GM23338 (cell line): ENCODE results near the gene CLEC14A. TPM values are rescaled to one million over a fixed set of nuclear protein-coding genes. Genes with fewer than 3 reads are reported as not detected.

ENCODE experiments used
- ATAC-seq: fragments of 200-7000 bp; cut with Tn5 transposase; 3 replicates; pipeline ENCODE4 v1.9.1; 2020
- DNase-seq: peaks from one replicate; pipeline ENCODE4 v3.0.0-alpha.2; 2015; ENCODE audit warnings: low spot score
- H2AFZ ChIP-seq: fragments of 200-600 bp; sonication (generic); 2 replicates; pipeline ENCODE4 v1.8.0; 2016; ENCODE audit warnings: antibody characterized with exemption, mild to moderate bottlenecking, moderate library complexity
- H3F3A ChIP-seq: fragments of 200-600 bp; sonication (generic); replicated peaks from 2 replicates; pipeline ENCODE4 v1.8.0; 2017; ENCODE audit warnings: antibody characterized with exemption, mixed run types, low read depth
- H3K27ac ChIP-seq: fragments of 200-600 bp; sonication (generic); 2 replicates; pipeline ENCODE4 v1.6.1; 2016; ENCODE audit warnings: low read depth
- H3K27me3 ChIP-seq: fragments of 200-600 bp; sonication (generic); 2 replicates; pipeline ENCODE4 v1.8.0; 2016; ENCODE audit warnings: mild to moderate bottlenecking, mixed run types, moderate library complexity; ENCODE audit not compliant: insufficient read depth
- H3K36me3 ChIP-seq: fragments of 200-600 bp; sonication (generic); 2 replicates; pipeline ENCODE4 v1.8.0; 2016; ENCODE audit warnings: mild to moderate bottlenecking; ENCODE audit not compliant: insufficient read depth
- H3K4me1 ChIP-seq: fragments of 200-600 bp; sonication (generic); 2 replicates; pipeline ENCODE4 v1.8.0; 2016; ENCODE audit warnings: mild to moderate bottlenecking, moderate library complexity; ENCODE audit not compliant: insufficient read depth
- H3K4me2 ChIP-seq: fragments of 200-600 bp; sonication (generic); 2 replicates; pipeline ENCODE4 v1.7.1; 2017; ENCODE audit warnings: mixed run types
- H3K4me3 ChIP-seq: fragments of 200-600 bp; sonication (generic); 2 replicates; pipeline ENCODE4 v1.6.1; 2016; ENCODE audit warnings: mixed run types
- H3K79me2 ChIP-seq: fragments of 200-600 bp; sonication (generic); replicated peaks from 2 replicates; pipeline ENCODE4 v1.8.0; 2017; ENCODE audit warnings: mild to moderate bottlenecking; ENCODE audit not compliant: insufficient read depth
- H3K9me2 ChIP-seq: fragments of 200-600 bp; sonication (generic); 2 replicates; pipeline ENCODE4 v1.8.0; 2017; ENCODE audit not compliant: insufficient read depth
- H4K20me1 ChIP-seq: fragments of 200-600 bp; sonication (generic); replicated peaks from 2 replicates; pipeline ENCODE4 v1.8.0; 2017; ENCODE audit warnings: mild to moderate bottlenecking; ENCODE audit not compliant: insufficient read depth
- H3K27ac Mint-ChIP-seq: 2 replicates; pipeline ENCODE4 v1.8.0; 2020; ENCODE audit warnings: inconsistent platforms, mild to moderate bottlenecking, moderate library complexity, mixed read lengths
- H3K27me3 Mint-ChIP-seq: 3 replicates; pipeline ENCODE4 v1.8.0; 2022; ENCODE audit warnings: low read depth, mild to moderate bottlenecking, moderate library complexity, mixed read lengths, inconsistent platforms; ENCODE audit not compliant: insufficient read depth, poor library complexity
- H3K36me3 Mint-ChIP-seq: 3 replicates; pipeline ENCODE4 v1.8.0; 2021; ENCODE audit warnings: low read depth, mild to moderate bottlenecking, inconsistent platforms, moderate library complexity, mixed read lengths
- H3K4me1 Mint-ChIP-seq: 3 replicates; pipeline ENCODE4 v1.8.0; 2020; ENCODE audit warnings: mild to moderate bottlenecking, inconsistent platforms, mixed read lengths
- H3K4me3 Mint-ChIP-seq: 3 replicates; pipeline ENCODE4 v1.8.0; 2021; ENCODE audit warnings: moderate library complexity, mild to moderate bottlenecking, inconsistent platforms, mixed read lengths
- H3K9me3 Mint-ChIP-seq: 3 replicates; pipeline ENCODE4 v1.8.0; 2020; ENCODE audit warnings: moderate library complexity, mild to moderate bottlenecking, inconsistent platforms, mixed read lengths
- CREB1 ChIP-seq: fragments of 250-450 bp; sonication (Bioruptor Pico); IDR thresholded peaks from 2 replicates; pipeline ENCODE4 v1.5.0; 2020; ENCODE audit warnings: low read depth, mild to moderate bottlenecking, moderate library complexity
- EZH2 ChIP-seq: fragments of 200-600 bp; sonication (generic); IDR thresholded peaks from one replicate; pipeline ENCODE4 v1.8.0; 2017; ENCODE audit warnings: antibody characterized with exemption, mild to moderate bottlenecking, low read depth; ENCODE audit not compliant: unreplicated experiment
- JUNB ChIP-seq: IDR thresholded peaks from one replicate; pipeline ENCODE4 v1.6.1; 2016; ENCODE audit warnings: antibody characterized with exemption; ENCODE audit not compliant: unreplicated experiment
- NANOG ChIP-seq: IDR thresholded peaks from 2 replicates; pipeline ENCODE4 v1.6.1; 2016; ENCODE audit warnings: antibody characterized with exemption, borderline replicate concordance
- POLR2AphosphoS5 ChIP-seq: IDR thresholded peaks from 2 replicates; pipeline ENCODE4 v1.6.1; 2016; ENCODE audit warnings: antibody characterized with exemption, low read depth
- STAT1 ChIP-seq: IDR thresholded peaks from one replicate; pipeline ENCODE4 v1.6.1; 2016; ENCODE audit warnings: antibody characterized with exemption; ENCODE audit not compliant: unreplicated experiment
- ZNF114 ChIP-seq: fragments of 250-450 bp; sonication (Bioruptor Pico); IDR thresholded peaks from 2 replicates; pipeline ENCODE4 v1.5.0; 2020; ENCODE audit warnings: mild to moderate bottlenecking, moderate library complexity
- polyA plus RNA-seq: library from polyadenylated mRNA; unstranded; fragments of >200 nt; fragmentation: Nextera tagmentation; extraction: Ambion mirVana; gene quantifications from 2 replicates; pipeline ENCODE4 v1.2.1, GENCODE V29; 2016
- total RNA-seq: library from RNA; depleted of rRNA; stranded (reverse); fragments of >200 nt; shearing (Covaris generic); gene quantifications from 2 replicates; pipeline ENCODE4 v1.2.3, GENCODE V29; 2014
- TF ChIP-seq, protein P1 (sequence below): fragments of 250-450 bp; sonication (Bioruptor Pico); IDR thresholded peaks from 2 replicates; pipeline ENCODE4 v1.5.0; 2020; ENCODE audit warnings: mild to moderate bottlenecking, moderate library complexity

Gene CLEC14A
- total and polyA plus RNA-seq, 2 experiments from 2014 or later = not detected

DNA sequence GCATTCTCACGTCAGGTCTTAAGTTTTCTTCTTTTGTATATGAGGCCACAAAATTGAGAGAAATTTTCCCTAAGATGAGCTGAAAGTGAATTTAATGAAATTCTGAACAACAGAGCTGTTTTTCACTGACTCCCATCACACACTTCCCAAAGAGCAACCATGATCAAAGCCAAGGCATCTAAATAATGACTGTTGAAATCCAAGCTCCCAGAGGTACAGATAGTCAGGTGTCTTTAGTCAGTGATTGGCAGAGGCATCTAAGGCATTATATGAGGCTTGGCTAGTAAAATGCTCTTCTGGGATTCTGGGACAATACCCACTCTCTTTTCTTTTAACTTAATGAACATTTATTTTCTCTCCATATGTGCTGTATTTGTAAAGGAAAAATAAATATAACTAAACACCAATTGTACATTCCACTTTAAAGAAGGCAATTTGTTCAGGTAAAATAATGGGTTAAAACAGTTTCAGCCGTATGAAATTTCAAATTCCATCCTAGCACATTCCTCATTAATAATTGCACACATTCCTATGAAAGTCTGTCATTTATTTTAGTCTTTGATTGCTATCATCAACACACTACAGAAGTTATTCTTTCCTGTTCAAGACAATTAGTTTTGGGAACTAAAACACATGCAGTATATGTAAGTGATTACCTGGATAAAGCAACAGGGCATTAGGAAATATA, 49.1 kb downstream of the CLEC14A start:
- peaks cover 26% of the 10 kb centered on the region for H3K9me3 Mint-ChIP-seq
- H3K4me1 ChIP-seq = peaks cover 26% of the 10 kb centered on the region
- H3K4me2 ChIP-seq = 0 out of 2 replicates have a peak overlapping the region, but pooled peaks have one; percentile 79
- H4K20me1 ChIP-seq = no peaks in the 10 kb centered on the region; the same call in 1 of the 2 replicates
- H3K27ac Mint-ChIP-seq = no peak overlapping the region
- peaks cover 43% of the 10 kb centered on the region for H3K4me1 Mint-ChIP-seq
- peaks cover 87% of the 10 kb centered on the region for H3K27me3 Mint-ChIP-seq
- ATAC-seq (no peak), DNase-seq (peak; percentile 17)
- no peak for TF ChIP-seq CREB1
- TF ChIP-seq EZH2 = no peak
- TF ChIP-seq ZNF114 = no peak
- TF ChIP-seq POLR2AphosphoS5 = no peak
- no peak for TF ChIP-seq JUNB
- TF ChIP-seq NANOG = no peak
- TF ChIP-seq STAT1 = no peak
- TF ChIP-seq, protein P1, sequence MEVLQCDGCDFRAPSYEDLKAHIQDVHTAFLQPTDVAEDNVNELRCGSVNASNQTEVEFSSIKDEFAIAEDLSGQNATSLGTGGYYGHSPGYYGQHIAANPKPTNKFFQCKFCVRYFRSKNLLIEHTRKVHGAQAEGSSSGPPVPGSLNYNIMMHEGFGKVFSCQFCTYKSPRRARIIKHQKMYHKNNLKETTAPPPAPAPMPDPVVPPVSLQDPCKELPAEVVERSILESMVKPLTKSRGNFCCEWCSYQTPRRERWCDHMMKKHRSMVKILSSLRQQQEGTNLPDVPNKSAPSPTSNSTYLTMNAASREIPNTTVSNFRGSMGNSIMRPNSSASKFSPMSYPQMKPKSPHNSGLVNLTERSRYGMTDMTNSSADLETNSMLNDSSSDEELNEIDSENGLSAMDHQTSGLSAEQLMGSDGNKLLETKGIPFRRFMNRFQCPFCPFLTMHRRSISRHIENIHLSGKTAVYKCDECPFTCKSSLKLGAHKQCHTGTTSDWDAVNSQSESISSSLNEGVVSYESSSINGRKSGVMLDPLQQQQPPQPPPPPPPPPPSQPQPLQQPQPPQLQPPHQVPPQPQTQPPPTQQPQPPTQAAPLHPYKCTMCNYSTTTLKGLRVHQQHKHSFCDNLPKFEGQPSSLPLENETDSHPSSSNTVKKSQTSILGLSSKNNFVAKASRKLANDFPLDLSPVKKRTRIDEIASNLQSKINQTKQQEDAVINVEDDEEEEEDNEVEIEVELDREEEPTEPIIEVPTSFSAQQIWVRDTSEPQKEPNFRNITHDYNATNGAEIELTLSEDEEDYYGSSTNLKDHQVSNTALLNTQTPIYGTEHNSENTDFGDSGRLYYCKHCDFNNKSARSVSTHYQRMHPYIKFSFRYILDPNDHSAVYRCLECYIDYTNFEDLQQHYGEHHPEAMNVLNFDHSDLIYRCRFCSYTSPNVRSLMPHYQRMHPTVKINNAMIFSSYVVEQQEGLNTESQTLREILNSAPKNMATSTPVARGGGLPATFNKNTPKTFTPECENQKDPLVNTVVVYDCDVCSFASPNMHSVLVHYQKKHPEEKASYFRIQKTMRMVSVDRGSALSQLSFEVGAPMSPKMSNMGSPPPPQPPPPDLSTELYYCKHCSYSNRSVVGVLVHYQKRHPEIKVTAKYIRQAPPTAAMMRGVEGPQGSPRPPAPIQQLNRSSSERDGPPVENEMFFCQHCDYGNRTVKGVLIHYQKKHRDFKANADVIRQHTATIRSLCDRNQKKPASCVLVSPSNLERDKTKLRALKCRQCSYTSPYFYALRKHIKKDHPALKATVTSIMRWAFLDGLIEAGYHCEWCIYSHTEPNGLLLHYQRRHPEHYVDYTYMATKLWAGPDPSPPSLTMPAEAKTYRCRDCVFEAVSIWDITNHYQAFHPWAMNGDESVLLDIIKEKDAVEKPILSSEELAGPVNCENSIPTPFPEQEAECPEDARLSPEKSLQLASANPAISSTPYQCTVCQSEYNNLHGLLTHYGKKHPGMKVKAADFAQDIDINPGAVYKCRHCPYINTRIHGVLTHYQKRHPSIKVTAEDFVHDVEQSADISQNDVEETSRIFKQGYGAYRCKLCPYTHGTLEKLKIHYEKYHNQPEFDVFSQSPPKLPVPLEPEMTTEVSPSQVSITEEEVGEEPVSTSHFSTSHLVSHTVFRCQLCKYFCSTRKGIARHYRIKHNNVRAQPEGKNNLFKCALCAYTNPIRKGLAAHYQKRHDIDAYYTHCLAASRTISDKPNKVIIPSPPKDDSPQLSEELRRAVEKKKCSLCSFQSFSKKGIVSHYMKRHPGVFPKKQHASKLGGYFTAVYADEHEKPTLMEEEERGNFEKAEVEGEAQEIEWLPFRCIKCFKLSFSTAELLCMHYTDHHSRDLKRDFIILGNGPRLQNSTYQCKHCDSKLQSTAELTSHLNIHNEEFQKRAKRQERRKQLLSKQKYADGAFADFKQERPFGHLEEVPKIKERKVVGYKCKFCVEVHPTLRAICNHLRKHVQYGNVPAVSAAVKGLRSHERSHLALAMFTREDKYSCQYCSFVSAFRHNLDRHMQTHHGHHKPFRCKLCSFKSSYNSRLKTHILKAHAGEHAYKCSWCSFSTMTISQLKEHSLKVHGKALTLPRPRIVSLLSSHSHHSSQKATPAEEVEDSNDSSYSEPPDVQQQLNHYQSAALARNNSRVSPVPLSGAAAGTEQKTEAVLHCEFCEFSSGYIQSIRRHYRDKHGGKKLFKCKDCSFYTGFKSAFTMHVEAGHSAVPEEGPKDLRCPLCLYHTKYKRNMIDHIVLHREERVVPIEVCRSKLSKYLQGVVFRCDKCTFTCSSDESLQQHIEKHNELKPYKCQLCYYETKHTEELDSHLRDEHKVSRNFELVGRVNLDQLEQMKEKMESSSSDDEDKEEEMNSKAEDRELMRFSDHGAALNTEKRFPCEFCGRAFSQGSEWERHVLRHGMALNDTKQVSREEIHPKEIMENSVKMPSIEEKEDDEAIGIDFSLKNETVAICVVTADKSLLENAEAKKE = no peak
- peak overlapping the region; percentile 67; the same call in 2 of the 3 replicates for H3K4me3 Mint-ChIP-seq
- no peak overlapping the region for H2AFZ ChIP-seq
- peaks cover 16% of the 10 kb centered on the region for H3F3A ChIP-seq
- no peaks in the 10 kb centered on the region for H3K79me2 ChIP-seq
- H3K4me3 ChIP-seq = no peak overlapping the region
- H3K27me3 ChIP-seq = peaks cover 76% of the 10 kb centered on the region
- no peak overlapping the region for H3K27ac ChIP-seq
- no peaks in the 10 kb centered on the region for H3K9me2 ChIP-seq
- H3K36me3 ChIP-seq = no peaks in the 10 kb centered on the region
- peaks cover 4% of the 10 kb centered on the region; the same call in 2 of the 3 replicates for H3K36me3 Mint-ChIP-seq
